HCT116 (cell line): ENCODE measurements around the gene PPP1CB. TPM values are rescaled to one million over a fixed set of nuclear protein-coding genes. Genes with fewer than 3 reads are reported as not detected.

Experiments
- ATAC-seq: fragments of 200-7000 bp; cut with Tn5 transposase; 2 replicates; pipeline ENCODE4 v1.9.1; 2020; ENCODE audit warnings: mild to moderate bottlenecking, moderate library complexity
- Bru-seq: library from RNA; stranded (reverse); fragments of 400-500 nt; gene quantifications from one replicate; lab custom pipeline; 2021; lab: Mats Ljungman, UMichigan
- BruChase-seq, 2 experiments: library from RNA; stranded (reverse); fragments of 400-500 nt; gene quantifications; one replicate each; lab custom pipeline; 2021; lab: Mats Ljungman, UMichigan
- BruUV-seq: library from RNA; stranded (reverse); fragments of 400-500 nt; replicated peaks from 2 replicates; lab custom pipeline; 2021; lab: Mats Ljungman, UMichigan
- CTCF ChIA-PET: fragments of 300-600 bp; sonication (Branson Sonifier 250); formaldehyde crosslinking; loops from one replicate; lab custom pipeline; 2021; ENCODE audit warnings: antibody characterized with exemption; lab: Charles Lee
- POLR2A ChIA-PET: fragments of 300-600, 350-600 bp; sonication (Branson Sonifier 250); formaldehyde crosslinking; loops from one replicate; lab custom pipeline; 2021; ENCODE audit warnings: antibody characterized with exemption; lab: Charles Lee
- RAD21 ChIA-PET, 2 experiments: fragments of 300-600 bp; sonication (Branson Sonifier 250); formaldehyde crosslinking; loops; one replicate each; lab custom pipeline; 2023; ENCODE audit warnings: low total read pairs in 2 of 2; ENCODE audit not compliant: uncharacterized antibody in 2 of 2, unreplicated experiment in 2 of 2, low non-redundant PET in 1 of 2; lab: Charles Lee
- DNase-seq: peaks from one replicate; pipeline ENCODE4 v3.0.0-alpha.2; 2010; ENCODE audit warnings: low read depth, low spot score
- H2AFZ ChIP-seq: fragments of 200-600 bp; shearing (Covaris generic), sonication (generic); 2 replicates; pipeline ENCODE4 v1.6.1; 2017; ENCODE audit warnings: low read depth, mixed run types, mixed read lengths, antibody characterized with exemption, low read length; ENCODE audit not compliant: poor library complexity, severe bottlenecking
- H3K27ac ChIP-seq: 2 replicates; pipeline ENCODE4 v1.5.1; 2012; ENCODE audit warnings: low read depth, low read length
- H3K27me3 ChIP-seq: fragments of 200-600 bp; sonication (generic); 2 replicates; pipeline ENCODE4 v1.6.1; 2016; ENCODE audit warnings: mixed run types, low read length, mixed read lengths; ENCODE audit not compliant: insufficient read depth
- H3K36me3 ChIP-seq, 2 experiments: fragments of 200-500 bp in 1 of 2; fragments of 200-600 bp in 1 of 2; sonication (Bioruptor generic) in 1 of 2; sonication (generic) in 1 of 2; 2 replicates each; pipeline versions ENCODE4 v1.5.1 to v1.6.1; 2014 to 2016; ENCODE audit warnings: low read length in 2 of 2, inconsistent platforms in 1 of 2, mixed read lengths in 1 of 2, mixed run types in 1 of 2; ENCODE audit not compliant: insufficient read depth in 2 of 2, control insufficient read depth in 1 of 2
- H3K4me1 ChIP-seq, 2 experiments: fragments of 200-600 bp in 1 of 2; sonication (generic) in 1 of 2; 2 replicates each; pipeline versions ENCODE4 v1.5.1 to v1.6.1; 2012 to 2017; ENCODE audit warnings: low read length in 2 of 2, inconsistent platforms in 1 of 2, mild to moderate bottlenecking in 1 of 2, mixed read lengths in 1 of 2, mixed run types in 1 of 2, moderate library complexity in 1 of 2; ENCODE audit not compliant: insufficient read depth in 2 of 2, control insufficient read depth in 1 of 2
- H3K4me2 ChIP-seq: fragments of 200-600 bp; sonication (generic); 2 replicates; pipeline ENCODE4 v1.6.1; 2017; ENCODE audit warnings: mixed run types, low read length, mixed read lengths
- H3K4me3 ChIP-seq, 2 experiments: fragments of 200-600 bp in 1 of 2; sonication (generic) in 1 of 2; replicated peaks in 1 of 2; 2 replicates each; pipeline ENCODE4 v1.5.1; 2011 to 2016; ENCODE audit warnings: low read length in 2 of 2, control low read depth in 1 of 2, low read depth in 1 of 2, mild to moderate bottlenecking in 1 of 2, mixed read lengths in 1 of 2, mixed run types in 1 of 2
- H3K79me2 ChIP-seq: fragments of 200-600 bp; sonication (generic); 2 replicates; pipeline ENCODE4 v1.6.1; 2017; ENCODE audit warnings: mild to moderate bottlenecking, mixed run types, low read length, moderate library complexity, mixed read lengths; ENCODE audit not compliant: insufficient read depth
- H3K9ac ChIP-seq: fragments of 200-600 bp; sonication (generic); 2 replicates; pipeline ENCODE4 v1.6.1; 2016; ENCODE audit warnings: low read length, mixed read lengths
- H3K9me2 ChIP-seq: fragments of 200-600 bp; sonication (generic), shearing (Covaris generic); 2 replicates; pipeline ENCODE4 v1.6.1; 2017; ENCODE audit warnings: mixed run types, mild to moderate bottlenecking, moderate library complexity; ENCODE audit not compliant: insufficient read depth
- H3K9me3 ChIP-seq, 2 experiments: fragments of 200-500 bp in 1 of 2; fragments of 200-600 bp in 1 of 2; sonication (Bioruptor generic) in 1 of 2; sonication (generic) in 1 of 2; 2 replicates each; pipeline ENCODE4 v1.6.1; 2014 to 2017; ENCODE audit warnings: low read length in 2 of 2, mixed read lengths in 2 of 2, inconsistent platforms in 1 of 2, low read depth in 1 of 2, mild to moderate bottlenecking in 1 of 2, mixed run types in 1 of 2, moderate library complexity in 1 of 2; ENCODE audit not compliant: control insufficient read depth in 1 of 2, insufficient read depth in 1 of 2
- H4K20me1 ChIP-seq: fragments of 200-600 bp; sonication (generic), shearing (Covaris generic); 2 replicates; pipeline ENCODE4 v1.6.1; 2017; ENCODE audit warnings: mixed run types, mild to moderate bottlenecking, moderate library complexity; ENCODE audit not compliant: insufficient read depth
- ATF3 ChIP-seq: IDR thresholded peaks from 2 replicates; pipeline ENCODE4 v1.6.1; 2012
- CBX3 ChIP-seq: IDR thresholded peaks from 2 replicates; pipeline ENCODE4 v1.6.1; 2012; ENCODE audit warnings: low read depth
- CEBPB ChIP-seq: IDR thresholded peaks from 2 replicates; pipeline ENCODE4 v1.6.1; 2012; ENCODE audit warnings: low read depth
- CTCF ChIP-seq, 3 experiments: fragments of 200-600 bp in 1 of 3; sonication (generic) in 1 of 3; IDR thresholded peaks in 2 of 3; conservative IDR thresholded peaks in 1 of 3; 2 replicates each; pipeline ENCODE4 v1.5.1; 2012 to 2017; ENCODE audit warnings: low read depth in 2 of 3, low read length in 2 of 3, antibody characterized with exemption in 1 of 3, borderline replicate concordance in 1 of 3, control low read depth in 1 of 3, mild to moderate bottlenecking in 1 of 3, mixed read lengths in 1 of 3, mixed run types in 1 of 3, moderate library complexity in 1 of 3; ENCODE audit not compliant: insufficient read depth in 1 of 3
- EGR1 ChIP-seq: IDR thresholded peaks from 2 replicates; pipeline ENCODE4 v1.6.1; 2012; ENCODE audit warnings: low read depth
- POLR2A ChIP-seq: IDR thresholded peaks from 2 replicates; pipeline ENCODE4 v1.7.0; 2011; ENCODE audit warnings: borderline replicate concordance; ENCODE audit not compliant: insufficient read depth, insufficient read length; ENCODE audit errors: extremely low read depth
- POLR2AphosphoS5 ChIP-seq: IDR thresholded peaks from 2 replicates; pipeline ENCODE4 v1.6.1; 2011; ENCODE audit warnings: mild to moderate bottlenecking, low read depth, low read length, moderate library complexity
- RAD21 ChIP-seq: IDR thresholded peaks from 2 replicates; pipeline ENCODE4 v1.6.1; 2012; ENCODE audit warnings: low read depth, mild to moderate bottlenecking
- SIN3A ChIP-seq: IDR thresholded peaks from 2 replicates; pipeline ENCODE4 v1.6.1; 2012; ENCODE audit warnings: low read depth
- SRF ChIP-seq: IDR thresholded peaks from 2 replicates; pipeline ENCODE4 v1.6.1; 2012; ENCODE audit warnings: low read depth
- TCF7L2 ChIP-seq: IDR thresholded peaks from 2 replicates; pipeline ENCODE4 v1.7.0; 2011; ENCODE audit warnings: borderline replicate concordance, inconsistent platforms; ENCODE audit not compliant: insufficient read depth, insufficient read length; ENCODE audit errors: extremely low read depth
- YY1 ChIP-seq: IDR thresholded peaks from 2 replicates; pipeline ENCODE4 v1.6.1; 2011; ENCODE audit warnings: low read length, low read depth, moderate library complexity, mild to moderate bottlenecking; ENCODE audit not compliant: insufficient replicate concordance; ENCODE audit errors: extremely low read depth
- ZBTB33 ChIP-seq: IDR thresholded peaks from 2 replicates; pipeline ENCODE4 v1.6.1; 2011; ENCODE audit warnings: mild to moderate bottlenecking, low read length, moderate library complexity; ENCODE audit not compliant: insufficient replicate concordance; ENCODE audit errors: extremely low read depth
- ZFX ChIP-seq: fragments of 450-650 bp; IDR thresholded peaks from 2 replicates; pipeline ENCODE4 v1.6.1; 2017
- intact Hi-C: fragments of 100-400 bp; cut with micrococcal nuclease; formaldehyde crosslinking; loops from 2 replicates; pipeline ENCODE4 v1.10.0; 2022
- long read RNA-seq: library from polyadenylated mRNA; unstranded; transcript quantifications from one replicate; pipeline ENCODE4 v2.0.0, GENCODE V29; 2021; ENCODE audit not compliant: unreplicated experiment
- polyA plus RNA-seq: library from polyadenylated mRNA; unstranded; fragments of >200 nt; gene quantifications from 2 replicates; pipeline ENCODE4 v1.2.1, GENCODE V29; 2012; ENCODE audit warnings: missing spikeins
- total RNA-seq: library from RNA; stranded (reverse); gene quantifications from one replicate; pipeline ENCODE4 v1.2.1, GENCODE V29; 2021; ENCODE audit not compliant: unreplicated experiment
- TF ChIP-seq, protein P1 (sequence below): IDR thresholded peaks from 2 replicates; pipeline ENCODE4 v1.6.1; 2012; ENCODE audit warnings: low read depth

The PPP1CB gene
- total RNA-seq: 174 TPM
- 51.1 and 53.5 TPM in 2 replicates for polyA plus RNA-seq
- percentile 95 among the genes with signal in this experiment for Bru-seq, nascent RNA
- percentile 98 among the genes with signal in this experiment for BruChase-seq, experiment 1, labeled RNA remaining after a 6-hour chase
- percentile 95 among the genes with signal in this experiment for BruChase-seq, experiment 2, labeled RNA remaining after a 2-hour chase
- long read RNA-seq, full-length matches to known transcripts: 558 of 770 reads
- long read RNA-seq, partial matches to known transcripts: 145 of 770 reads
- long read RNA-seq, other reads (novel, unspliced or antisense): 67 of 770 reads

- Histone ChIP-seq H3K79me2 (peaks cover 46% of the 10 kb centered on the region), H3K27me3 (no peaks in the 10 kb centered on the region), H3K36me3 (no peaks in the 10 kb centered on the region), H3K27ac (peak within 1 kb of the TSS; percentile 95), H3K9me3 (no peaks in the 10 kb centered on the region), H3K9ac (peak within 1 kb of the TSS; percentile 97), H3K4me3 (peak within 1 kb of the TSS; percentile 76 to 77), H3K4me2 (peak within 1 kb of the TSS; percentile 89), H2AFZ (no peak within 1 kb of the TSS), H4K20me1 (peaks cover 10% of the 10 kb centered on the region), H3K4me1 (peaks cover 3 to 19% of the 10 kb centered on the region in 2 experiments; a peak in 2 of 4 replicates), H3K9me2 (no peaks in the 10 kb centered on the region)
- DNase-seq: peak; percentile 88
- ChIA-PET POLR2A (interaction anchor here (0.7 to 2.6 kb wide), 12 partner anchors 9 to 184 kb away, joined by 3 to 11 read pairs (median 4); partner anchors contain the start of gene TRMT61B), CTCF (interaction anchor here (0.8 to 2.6 kb wide), 4 partner anchors 130 to 184 kb away, joined by 4 to 29 read pairs (median 8); no protein-coding TSS in a partner anchor), RAD21 (interaction anchor here (0.6 to 1.4 kb wide), 3 partner anchors 128 to 157 kb away, joined by 4 to 9 read pairs (median 9); no protein-coding TSS in a partner anchor)
- BruUV-seq: no TSS peak
- peak; percentile 89 for ATAC-seq
- intact Hi-C loops: loop anchor here (2.0 to 5.0 kb wide), 2 partner anchors 35 to 999 kb away; no protein-coding TSS in a partner anchor
- no peak for TF ChIP-seq EGR1
- TF ChIP-seq CEBPB: no peak
- TF ChIP-seq POLR2A: peak; percentile 89
- peak; percentile 88 for TF ChIP-seq POLR2AphosphoS5
- no peak for TF ChIP-seq ZBTB33
- TF ChIP-seq, protein P1, sequence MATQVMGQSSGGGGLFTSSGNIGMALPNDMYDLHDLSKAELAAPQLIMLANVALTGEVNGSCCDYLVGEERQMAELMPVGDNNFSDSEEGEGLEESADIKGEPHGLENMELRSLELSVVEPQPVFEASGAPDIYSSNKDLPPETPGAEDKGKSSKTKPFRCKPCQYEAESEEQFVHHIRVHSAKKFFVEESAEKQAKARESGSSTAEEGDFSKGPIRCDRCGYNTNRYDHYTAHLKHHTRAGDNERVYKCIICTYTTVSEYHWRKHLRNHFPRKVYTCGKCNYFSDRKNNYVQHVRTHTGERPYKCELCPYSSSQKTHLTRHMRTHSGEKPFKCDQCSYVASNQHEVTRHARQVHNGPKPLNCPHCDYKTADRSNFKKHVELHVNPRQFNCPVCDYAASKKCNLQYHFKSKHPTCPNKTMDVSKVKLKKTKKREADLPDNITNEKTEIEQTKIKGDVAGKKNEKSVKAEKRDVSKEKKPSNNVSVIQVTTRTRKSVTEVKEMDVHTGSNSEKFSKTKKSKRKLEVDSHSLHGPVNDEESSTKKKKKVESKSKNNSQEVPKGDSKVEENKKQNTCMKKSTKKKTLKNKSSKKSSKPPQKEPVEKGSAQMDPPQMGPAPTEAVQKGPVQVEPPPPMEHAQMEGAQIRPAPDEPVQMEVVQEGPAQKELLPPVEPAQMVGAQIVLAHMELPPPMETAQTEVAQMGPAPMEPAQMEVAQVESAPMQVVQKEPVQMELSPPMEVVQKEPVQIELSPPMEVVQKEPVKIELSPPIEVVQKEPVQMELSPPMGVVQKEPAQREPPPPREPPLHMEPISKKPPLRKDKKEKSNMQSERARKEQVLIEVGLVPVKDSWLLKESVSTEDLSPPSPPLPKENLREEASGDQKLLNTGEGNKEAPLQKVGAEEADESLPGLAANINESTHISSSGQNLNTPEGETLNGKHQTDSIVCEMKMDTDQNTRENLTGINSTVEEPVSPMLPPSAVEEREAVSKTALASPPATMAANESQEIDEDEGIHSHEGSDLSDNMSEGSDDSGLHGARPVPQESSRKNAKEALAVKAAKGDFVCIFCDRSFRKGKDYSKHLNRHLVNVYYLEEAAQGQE: no peak
- TF ChIP-seq ATF3: no peak
- TF ChIP-seq SRF: no peak; the same call in 1 of the 2 replicates
- peak; percentile 45 for TF ChIP-seq TCF7L2
- no peak for TF ChIP-seq YY1
- TF ChIP-seq SIN3A: peak; percentile 77
- 0 out of 2 replicates have a peak, but pooled peaks have one; percentile 13 for TF ChIP-seq CBX3
- TF ChIP-seq CTCF (IDR thresholded peaks at IDR 0.05 in 2 of 3, conservative IDR thresholded peaks at IDR 0.05 in 1 of 3; ENCODE audit: borderline replicate concordance in 1 of 3, insufficient read depth in 1 of 3, low read depth in 2 of 3, low read length in 2 of 3): no peak; a peak in 1 of 6 replicates
- TF ChIP-seq ZFX: no peak
- no peak; the same call in 1 of the 2 replicates for TF ChIP-seq RAD21
Measured at GRCh38 chr2:28751252-28751955, at the start of gene PPP1CB. Gene PPP1CB, plus strand, starts transcription at chr2:28751830. Its CDS starts 295 bp downstream, at chr2:28752125.
